Upper lobe of right lung (tissue), 1 donor: Measurements from ENCODE around the gene CDKAL1. TPM values are rescaled to one million over a fixed set of nuclear protein-coding genes. Genes with fewer than 3 reads are reported as not detected.

Experiments used
- ATAC-seq: fragments of 200-7000 bp; cut with Tn5 transposase; one replicate; pipeline ENCODE4 v1.9.1; 2020; ENCODE audit warnings: mild to moderate bottlenecking, moderate library complexity
- DNase-seq: peaks from one replicate; pipeline ENCODE4 v3.0.0-alpha.2; 2020
- H3K27ac ChIP-seq: fragments of 200-600 bp; one replicate; pipeline ENCODE4 v1.8.0; 2022
- H3K27me3 ChIP-seq: fragments of 200-600 bp; one replicate; pipeline ENCODE4 v1.8.0; 2022; ENCODE audit warnings: mild to moderate bottlenecking
- H3K36me3 ChIP-seq: fragments of 200-600 bp; one replicate; pipeline ENCODE4 v1.8.0; 2022
- H3K4me1 ChIP-seq: fragments of 200-600 bp; one replicate; pipeline ENCODE4 v1.8.0; 2022
- H3K4me3 ChIP-seq: fragments of 200-600 bp; one replicate; pipeline ENCODE4 v1.8.0; 2022; ENCODE audit warnings: mild to moderate bottlenecking
- H3K9me3 ChIP-seq: fragments of 200-600 bp; one replicate; pipeline ENCODE4 v1.8.0; 2022
- CTCF ChIP-seq: fragments of 200-600 bp; IDR thresholded peaks from one replicate; pipeline ENCODE4 v1.8.0; 2022; ENCODE audit warnings: antibody characterized with exemption
- intact Hi-C: fragments of 100-400 bp; cut with DNase I; formaldehyde crosslinking; loops from one replicate; pipeline ENCODE4 v1.11.0; 2022
- total RNA-seq: library from RNA; stranded (reverse); fragmentation: NEBNext Ultra II Directional; extraction: Animal tissue kit (Norgen Biotek cat#: 25700); gene quantifications from one replicate; pipeline ENCODE4 v1.2.1, GENCODE V29; 2021
- donor health status: DM: no; HTN: yes; CAD: no; lungs with severe emphysema.

The CDKAL1 gene
- total RNA-seq, 1 donor from 2014 or later, result 16.0 TPM

- intact Hi-C loops, result no loop called here
- DNase-seq (no peak), ATAC-seq (no peak)
- no peak overlapping the region for H3K27ac ChIP-seq
- no peaks in the 10 kb centered on the region for H3K27me3 ChIP-seq
- H3K36me3 ChIP-seq, result no peaks in the 10 kb centered on the region
- H3K4me3 ChIP-seq, result no peak overlapping the region
- H3K4me1 ChIP-seq, result no peaks in the 10 kb centered on the region
- H3K9me3 ChIP-seq, result no peaks in the 10 kb centered on the region
- TF ChIP-seq CTCF, result no peak
Observed at GRCh38 chr6:20939161-20939775, 405.0 kb downstream of the CDKAL1 start.

- intact Hi-C loops, result no loop called here
- DNase-seq (no peak), ATAC-seq (no peak)
- H3K27me3 ChIP-seq, result no peaks in the 10 kb centered on the region
- H3K27ac ChIP-seq, result no peak overlapping the region
- H3K9me3 ChIP-seq, result no peaks in the 10 kb centered on the region
- H3K36me3 ChIP-seq, result no peaks in the 10 kb centered on the region
- H3K4me1 ChIP-seq, result no peaks in the 10 kb centered on the region
- no peak overlapping the region for H3K4me3 ChIP-seq
- TF ChIP-seq CTCF, result no peak
Observed at GRCh38 chr6:20943040-20943627, 408.9 kb downstream of the CDKAL1 start.

GRCh38 chr6:20943922-20944321, 409.7 kb downstream of the CDKAL1 start:
- H3K4me1 ChIP-seq, result no peaks in the 10 kb centered on the region
- ATAC-seq, result no peak
- DNase-seq, result no peak
- intact Hi-C loops, result no loop called here
- no peak overlapping the region for H3K4me3 ChIP-seq
- H3K27me3 ChIP-seq, result no peaks in the 10 kb centered on the region
- no peak overlapping the region for H3K27ac ChIP-seq
- no peaks in the 10 kb centered on the region for H3K9me3 ChIP-seq
- H3K36me3 ChIP-seq, result no peaks in the 10 kb centered on the region
- no peak for TF ChIP-seq CTCF

GRCh38 chr6:20946022-20946421, 411.8 kb downstream of the CDKAL1 start:
- ATAC-seq (no peak), DNase-seq (no peak)
- no peak overlapping the region for H3K27ac ChIP-seq
- H3K36me3 ChIP-seq, result no peaks in the 10 kb centered on the region
- H3K9me3 ChIP-seq, result no peaks in the 10 kb centered on the region
- H3K4me3 ChIP-seq, result no peak overlapping the region
- no peaks in the 10 kb centered on the region for H3K4me1 ChIP-seq
- no peaks in the 10 kb centered on the region for H3K27me3 ChIP-seq
- TF ChIP-seq CTCF, result no peak
- intact Hi-C loops, result no loop called here

- no peak for TF ChIP-seq CTCF
- Histone ChIP-seq H3K4me3 (no peak overlapping the region), H3K27ac (no peak overlapping the region), H3K9me3 (no peaks in the 10 kb centered on the region), H3K36me3 (no peaks in the 10 kb centered on the region), H3K4me1 (no peaks in the 10 kb centered on the region), H3K27me3 (no peaks in the 10 kb centered on the region)
- no peak for DNase-seq
- no peak for ATAC-seq
- intact Hi-C loops, result no loop called here
Observed at GRCh38 chr6:20946890-20947289, 412.6 kb downstream of the CDKAL1 start.
